ENCODE data around the gene GRIA3.
"Not testable (repeated sequence)": the region's sequence is repeated elsewhere in the genome, so short reads cannot be mapped to it uniquely, and the experiment has no call there.

GRIA3 gene

DNA sequence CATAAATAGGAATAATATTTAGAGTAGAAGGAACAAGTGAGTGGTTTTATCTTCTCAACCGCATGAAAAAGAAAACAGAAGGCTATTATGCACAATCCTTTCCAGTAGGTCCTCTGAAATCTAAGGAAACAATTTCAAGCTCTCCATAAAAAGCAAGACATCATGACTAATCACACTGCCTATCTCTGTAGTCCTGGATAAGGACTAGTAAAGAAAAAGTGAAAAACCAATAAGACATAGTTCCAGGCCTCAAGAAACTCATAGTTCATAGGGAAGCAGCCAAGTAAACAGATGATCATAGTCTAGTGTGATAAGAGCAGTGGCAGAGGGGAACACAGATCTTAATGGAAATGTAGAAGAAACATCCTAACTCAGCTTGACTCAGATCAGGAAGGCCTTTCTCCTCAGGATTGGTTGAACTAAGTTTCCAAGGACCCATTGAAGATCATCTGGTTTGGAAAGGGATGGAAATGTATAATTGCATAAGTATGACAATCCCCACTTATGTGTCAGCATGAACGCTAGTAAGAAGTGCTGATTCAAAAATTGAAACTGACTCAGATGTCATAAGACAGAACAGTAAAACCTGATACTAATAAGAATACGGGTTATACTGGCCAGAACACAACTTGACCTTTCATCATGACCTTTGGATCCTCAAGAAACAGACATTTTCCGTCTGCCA, 155.3 kb downstream of the GRIA3 start:
- DNase-seq (ENCODE audit: low read depth in 1 of 2, low spot score in 1 of 2): no peak

DNA sequence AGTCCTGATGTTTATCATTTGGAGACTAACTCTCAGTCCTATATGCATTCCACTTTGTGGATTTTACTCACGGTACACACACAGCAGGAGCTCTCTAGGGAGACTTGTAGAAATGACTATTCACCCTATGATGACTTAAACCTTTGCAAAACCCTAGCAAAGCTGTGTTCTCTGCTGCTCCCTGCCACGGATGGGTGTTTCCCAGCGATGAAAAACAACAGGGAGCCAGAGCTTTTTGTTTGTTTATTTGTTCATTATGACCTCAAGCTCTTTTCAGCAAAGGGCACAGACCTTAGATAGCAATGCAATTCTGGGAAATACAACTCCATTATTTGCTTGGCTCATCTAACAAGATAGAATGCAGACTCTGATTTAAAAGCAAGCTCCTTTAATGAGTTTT, 156.6 kb downstream of the GRIA3 start:
- DNase-seq (ENCODE audit: low read depth in 1 of 2, low spot score in 1 of 2): no peak

DNA sequence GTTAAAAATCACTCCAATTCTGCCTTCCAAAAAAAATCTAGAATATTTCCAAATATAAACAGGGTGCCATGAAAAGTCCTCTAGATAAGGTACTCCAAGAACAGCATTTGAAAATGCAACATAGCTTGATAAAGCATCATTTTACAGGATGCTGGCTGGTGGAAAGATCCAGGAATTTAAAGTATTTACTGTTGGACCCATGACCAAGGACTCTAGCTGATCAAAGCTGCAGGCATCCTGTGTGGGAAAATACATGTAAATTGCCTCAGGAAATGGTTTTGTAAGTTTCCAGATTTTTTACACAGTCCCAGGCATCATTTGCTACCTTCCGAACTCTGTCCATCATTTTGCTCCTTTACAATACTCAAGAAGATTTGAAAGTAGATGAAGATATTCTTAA, 164.4 kb downstream of the GRIA3 start:
- DNase-seq (ENCODE audit: low read depth in 1 of 2, low spot score in 1 of 2): no peak

DNA sequence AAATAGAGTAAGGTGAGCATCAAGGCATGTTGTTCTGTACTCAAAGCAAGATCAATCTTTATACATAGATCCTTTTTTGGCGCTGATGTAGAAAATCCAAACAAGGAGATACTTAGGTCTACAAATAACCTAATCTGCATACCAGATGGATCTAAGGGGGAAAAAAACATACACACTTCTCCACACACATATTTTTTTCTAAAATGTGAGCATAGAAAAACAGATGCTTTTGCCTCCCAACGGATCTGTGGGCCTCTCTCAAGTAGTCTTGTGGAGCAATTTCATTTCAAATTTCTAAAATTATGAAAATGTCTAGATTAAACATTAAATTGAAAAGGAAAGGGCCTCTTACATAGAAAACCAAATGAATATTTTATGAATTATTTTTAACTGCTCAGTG, 166.1 kb downstream of the GRIA3 start:
- no peak for DNase-seq (ENCODE audit: low read depth in 1 of 2, low spot score in 1 of 2)

DNA sequence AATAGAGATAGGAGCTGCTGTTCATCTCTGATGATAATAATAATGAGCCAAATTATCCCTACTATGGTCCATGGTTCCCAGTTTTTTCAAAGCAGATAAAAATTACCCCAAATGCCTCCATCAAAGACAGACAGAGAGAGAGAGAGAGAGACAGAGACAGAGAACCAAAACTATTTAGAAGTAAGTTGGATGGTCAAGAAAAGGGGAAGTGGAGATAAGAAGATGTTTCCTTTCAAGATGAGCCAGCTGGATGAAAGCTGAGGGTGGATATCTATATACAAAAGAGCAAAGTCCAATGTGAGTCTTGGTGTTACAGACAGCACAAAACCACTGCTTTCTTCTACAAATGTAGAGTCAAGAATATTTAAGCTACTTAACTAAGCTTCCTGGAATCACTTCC, 173.9 kb downstream of the GRIA3 start:
- no peak for DNase-seq (ENCODE audit: low read depth in 1 of 2, low spot score in 1 of 2)

DNA sequence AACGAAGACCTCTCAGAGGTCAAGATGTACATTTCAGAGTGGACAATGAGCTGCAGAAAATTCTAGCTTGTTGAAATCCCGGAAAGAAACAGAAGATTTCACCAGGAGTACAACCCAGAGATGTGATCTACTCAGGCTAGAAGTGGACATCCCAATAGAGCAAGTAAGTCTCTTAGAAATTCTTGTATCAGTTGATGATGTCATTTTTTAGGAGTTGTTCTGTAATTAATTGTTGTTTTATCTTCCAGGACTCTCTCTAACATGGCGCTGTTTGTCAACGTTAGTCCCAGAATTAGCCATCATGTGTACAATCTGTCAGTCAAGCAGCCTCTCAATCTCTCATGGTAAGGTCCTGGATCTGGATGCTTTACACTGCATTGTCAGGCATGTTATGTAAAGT, 174.4 kb downstream of the GRIA3 start:
- DNase-seq (ENCODE audit: low read depth in 1 of 2, low spot score in 1 of 2): no peak

DNA sequence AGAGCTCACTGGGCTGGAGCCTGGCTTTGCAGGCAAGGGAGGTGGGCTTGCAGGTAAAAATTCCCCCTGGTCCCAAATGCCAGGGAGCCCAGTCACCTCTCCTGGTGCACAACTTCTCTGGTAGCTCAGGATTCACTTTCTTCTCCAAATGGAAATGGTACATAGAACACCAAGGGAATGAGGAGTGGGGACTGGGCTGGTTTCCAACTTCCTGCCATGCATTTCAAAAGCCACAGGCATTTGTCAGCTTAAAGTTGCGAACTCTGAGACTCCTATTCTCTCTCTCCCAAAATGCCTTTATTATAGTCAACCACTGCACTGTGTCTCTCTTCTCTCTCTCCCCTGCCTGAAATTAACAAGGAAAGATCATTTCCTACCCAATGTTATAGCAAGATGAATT, 177.3 kb downstream of the GRIA3 start:
- DNase-seq (ENCODE audit: low read depth in 1 of 2, low spot score in 1 of 2): no peak

DNA sequence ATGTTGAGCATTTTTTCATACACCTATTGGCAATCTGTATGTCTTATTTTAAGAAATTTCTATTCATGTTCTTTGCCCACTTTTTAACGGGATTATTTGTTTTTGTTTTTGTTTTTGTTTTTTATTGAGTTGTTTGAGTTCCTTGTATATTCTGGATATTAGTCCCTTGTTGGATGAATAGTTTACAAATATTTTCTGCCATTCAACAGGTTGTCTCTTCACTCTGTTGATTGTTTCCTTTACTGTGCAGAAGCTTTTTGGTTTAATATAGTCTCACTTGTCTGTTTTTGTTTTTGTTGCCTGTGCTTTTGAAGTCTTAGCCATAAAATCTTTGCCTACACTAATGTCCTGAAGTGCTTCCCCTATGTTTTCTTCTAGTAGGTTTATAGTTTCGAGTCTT, 202.1 kb downstream of the GRIA3 start:
- not testable (repeated sequence) for DNase-seq (ENCODE audit: low read depth in 1 of 2, low spot score in 1 of 2)

DNA sequence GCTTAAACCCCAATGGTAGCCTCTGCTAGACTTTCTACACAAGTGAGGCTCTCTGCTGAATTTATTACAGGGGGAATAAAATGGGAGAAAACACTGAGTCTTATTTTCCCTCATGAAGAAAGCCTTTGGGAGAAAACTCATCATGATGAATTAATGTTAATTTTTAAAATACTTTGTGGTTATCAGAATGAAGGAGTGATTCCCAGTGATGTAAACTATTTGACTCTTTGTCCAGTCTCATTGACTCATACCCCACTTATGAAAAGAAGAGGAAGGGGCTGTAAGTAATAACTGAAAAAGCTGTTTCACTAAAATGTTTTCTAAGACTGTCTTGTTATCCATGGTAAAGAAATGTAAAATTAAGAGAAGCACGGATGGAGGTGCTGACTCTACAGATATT, 208.8 kb downstream of the GRIA3 start:
- DNase-seq (ENCODE audit: low read depth in 1 of 2, low spot score in 1 of 2): no peak

DNA sequence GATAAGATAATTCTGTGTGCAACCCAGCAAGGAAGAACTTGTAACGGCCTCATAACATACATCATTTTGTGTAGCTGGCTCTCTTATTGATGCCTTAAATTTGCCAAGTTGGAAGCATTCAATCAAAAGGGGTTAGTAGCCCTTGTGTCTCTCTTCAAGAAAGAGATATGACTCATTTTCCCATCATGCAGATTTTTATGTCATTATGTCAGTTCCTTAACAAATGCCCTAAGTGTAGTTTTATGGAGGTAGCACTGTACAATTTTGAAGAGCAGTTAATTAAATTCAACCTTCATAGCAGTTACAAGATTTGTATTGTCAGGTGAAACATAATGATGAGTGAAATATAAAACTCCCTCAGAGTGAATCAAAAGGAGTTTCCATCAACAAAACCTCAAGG, 215.6 kb downstream of the GRIA3 start:
- DNase-seq (ENCODE audit: low read depth in 1 of 2, low spot score in 1 of 2): no peak

DNA sequence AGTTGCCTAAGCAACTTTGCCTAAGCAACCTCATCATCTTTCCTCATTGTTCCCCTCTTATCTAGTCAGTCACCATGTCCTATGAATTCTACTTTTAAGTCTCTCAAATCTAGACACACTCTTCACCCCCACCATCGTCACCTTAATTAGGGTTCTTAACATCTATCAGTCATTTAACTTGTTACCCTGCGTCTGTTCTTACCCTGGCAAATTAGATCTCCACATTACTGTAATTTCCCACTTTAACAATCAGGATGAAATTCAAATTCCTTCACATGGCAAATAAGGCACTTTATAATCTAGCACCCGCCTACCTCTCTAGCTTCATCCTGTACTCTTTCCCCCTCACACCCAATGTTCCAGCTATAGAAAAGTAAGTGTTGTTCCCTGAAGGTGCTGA, 221.2 kb downstream of the GRIA3 start:
- DNase-seq (ENCODE audit: low read depth in 1 of 2, low spot score in 1 of 2): no peak

DNA sequence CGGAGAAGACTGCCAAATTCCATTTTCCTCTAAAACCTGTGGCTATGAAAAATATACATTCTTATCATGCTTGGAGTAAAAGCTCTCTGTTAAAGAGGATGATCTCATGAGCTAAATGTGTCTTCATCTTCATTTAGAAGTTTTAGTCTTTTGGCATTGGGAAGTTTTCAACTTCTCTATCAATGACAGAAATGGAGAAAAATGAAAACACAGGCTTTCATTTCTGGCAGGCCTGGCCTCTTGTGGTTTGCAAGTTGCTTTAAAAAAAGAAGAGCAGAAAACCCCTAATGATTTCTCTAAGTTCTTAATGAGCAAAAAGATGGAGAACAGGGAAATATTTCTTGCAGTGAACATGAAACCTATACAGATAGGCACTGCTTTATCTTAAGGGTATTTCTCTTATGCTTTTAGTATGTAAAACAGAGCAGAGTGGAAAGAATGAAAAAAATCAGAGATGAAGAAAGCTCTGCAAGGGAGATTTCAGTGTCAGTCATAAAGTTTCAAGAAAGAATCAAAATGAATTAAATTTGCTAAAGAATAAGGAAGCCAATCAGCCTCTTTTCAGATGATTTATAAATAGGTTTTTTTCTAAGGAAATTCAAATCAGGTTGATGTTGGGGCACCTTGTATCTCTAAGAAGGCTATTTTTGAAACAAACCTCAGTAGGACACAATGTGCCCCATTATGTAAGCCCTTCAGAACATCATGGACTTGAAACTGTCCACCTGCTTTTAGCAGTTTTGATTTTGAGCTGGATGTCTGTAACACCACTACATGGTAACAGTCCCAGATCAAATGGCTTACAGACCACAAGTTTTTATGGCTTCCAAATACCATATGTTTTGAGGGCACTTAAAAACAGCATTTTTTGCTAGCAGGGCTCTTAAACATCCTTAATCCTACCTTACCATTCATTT, 225.0 kb downstream of the GRIA3 start:
- no peak for DNase-seq (ENCODE audit: low read depth in 1 of 2, low spot score in 1 of 2)

DNA sequence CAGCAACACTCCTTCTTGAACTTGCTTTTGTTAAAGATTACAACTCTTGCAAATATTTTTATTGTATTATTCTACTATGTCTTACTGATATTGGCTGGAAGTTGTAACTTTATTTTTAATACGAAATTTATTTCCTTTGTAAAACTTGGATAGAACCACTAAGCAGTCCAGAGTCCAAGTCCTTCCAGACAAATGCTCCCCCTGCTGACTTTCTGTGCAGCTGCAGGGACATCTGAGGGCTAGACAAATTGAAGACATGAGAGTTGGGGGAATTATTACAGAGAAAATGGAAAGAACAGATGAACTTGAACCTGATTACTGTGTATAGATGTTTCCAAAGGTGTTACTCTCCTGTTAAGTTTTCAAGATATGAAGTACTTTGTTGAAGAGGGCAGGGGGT, 238.8 kb downstream of the GRIA3 start:
- no peak for DNase-seq (ENCODE audit: low read depth in 1 of 2, low spot score in 1 of 2)

DNA sequence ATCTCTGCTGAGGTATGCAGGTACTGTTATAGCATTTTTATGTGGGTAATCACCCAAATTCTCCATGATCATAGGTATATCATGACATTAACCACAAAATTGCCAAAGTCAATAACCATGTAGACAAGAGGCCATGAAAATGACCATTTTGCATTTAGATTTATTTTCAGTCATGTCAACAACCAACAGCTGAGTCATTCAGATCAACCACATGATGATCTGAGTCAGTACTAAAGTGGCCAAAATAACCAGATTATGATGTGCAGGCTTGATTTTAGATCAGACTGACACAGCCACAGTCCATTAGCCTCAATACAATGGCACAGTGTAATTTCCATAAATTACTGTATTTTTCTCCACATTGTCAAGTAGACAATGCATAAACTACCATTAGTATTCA, 240.5 kb downstream of the GRIA3 start:
- DNase-seq (ENCODE audit: low read depth in 1 of 2, low spot score in 1 of 2): no peak

DNA sequence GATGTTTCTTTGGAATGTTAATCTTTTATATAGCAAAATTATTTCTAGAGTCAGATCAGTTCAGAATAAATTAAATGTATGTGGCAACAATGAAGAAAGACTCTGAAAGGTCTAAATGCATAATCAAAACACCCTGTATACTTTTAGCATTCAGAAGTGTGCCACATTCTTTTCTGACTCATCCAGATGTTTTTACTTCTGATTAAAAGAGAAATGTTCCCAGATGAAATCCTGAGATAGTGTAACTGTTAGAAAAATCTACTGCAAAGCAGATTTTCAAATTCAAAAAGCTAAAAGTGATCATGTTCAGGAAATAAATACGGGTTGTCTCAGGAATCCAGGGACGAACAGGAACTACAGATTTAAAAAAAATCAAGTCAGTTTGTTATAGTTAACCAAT, 241.4 kb downstream of the GRIA3 start:
- no peak for DNase-seq (ENCODE audit: low read depth in 1 of 2, low spot score in 1 of 2)

DNA sequence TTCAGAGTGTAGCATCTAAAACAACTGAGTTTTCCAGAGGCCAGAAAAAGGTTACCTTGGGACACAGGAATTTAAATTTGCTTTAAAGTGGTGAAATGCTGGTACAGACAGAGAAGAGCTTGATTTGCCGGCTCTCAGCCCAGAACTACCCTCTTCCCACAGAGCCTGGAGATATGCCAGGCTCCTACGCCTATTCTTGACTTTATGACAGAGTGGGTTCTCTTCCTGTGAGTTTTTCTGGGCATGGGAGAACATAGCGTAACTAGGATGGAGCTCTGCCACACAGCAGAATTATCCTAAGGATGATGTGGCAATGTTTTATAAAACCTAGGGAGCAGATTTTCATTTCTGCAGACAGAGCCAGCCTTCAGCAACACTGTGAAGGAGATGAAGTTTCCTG, 241.8 kb downstream of the GRIA3 start:
- no peak for DNase-seq (ENCODE audit: low read depth in 1 of 2, low spot score in 1 of 2)

DNA sequence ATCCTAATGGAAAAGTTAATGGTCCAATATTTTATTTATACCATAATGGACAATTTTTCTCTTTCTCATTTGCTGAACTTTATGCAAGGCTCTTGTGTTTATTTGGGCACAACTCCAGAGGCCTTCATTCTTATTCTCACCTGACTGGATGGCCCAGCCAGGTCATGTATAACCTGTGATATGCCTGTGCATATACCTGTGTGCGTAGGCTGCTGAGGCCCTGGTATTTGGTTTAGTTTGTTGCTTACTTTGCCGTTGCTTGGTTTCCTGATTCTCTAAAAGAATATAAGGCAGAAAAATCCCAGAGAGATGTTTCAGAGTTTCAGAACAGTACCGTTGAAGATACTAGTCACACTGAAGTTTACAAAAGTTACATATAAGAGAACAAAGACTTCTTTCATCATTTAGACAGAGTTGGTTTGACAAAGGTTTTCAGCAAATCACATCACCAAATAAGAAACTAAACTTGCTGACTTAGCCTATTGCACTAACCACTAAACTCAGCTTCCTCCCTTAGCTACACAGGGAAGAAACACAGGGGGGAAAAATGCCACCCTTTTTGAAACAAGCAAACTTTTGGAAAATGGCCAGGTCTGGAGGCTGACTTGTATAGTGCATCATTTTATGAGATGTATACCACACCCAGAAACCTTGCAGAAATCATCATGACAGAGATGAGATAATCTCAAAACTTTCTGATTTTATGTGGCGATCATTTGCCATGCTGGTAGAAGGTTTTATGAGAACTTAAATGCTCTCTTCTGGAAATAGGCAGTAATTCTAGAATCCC, 248.5 kb downstream of the GRIA3 start:
- DNase-seq (ENCODE audit: low read depth in 1 of 2, low spot score in 1 of 2): no peak

DNA sequence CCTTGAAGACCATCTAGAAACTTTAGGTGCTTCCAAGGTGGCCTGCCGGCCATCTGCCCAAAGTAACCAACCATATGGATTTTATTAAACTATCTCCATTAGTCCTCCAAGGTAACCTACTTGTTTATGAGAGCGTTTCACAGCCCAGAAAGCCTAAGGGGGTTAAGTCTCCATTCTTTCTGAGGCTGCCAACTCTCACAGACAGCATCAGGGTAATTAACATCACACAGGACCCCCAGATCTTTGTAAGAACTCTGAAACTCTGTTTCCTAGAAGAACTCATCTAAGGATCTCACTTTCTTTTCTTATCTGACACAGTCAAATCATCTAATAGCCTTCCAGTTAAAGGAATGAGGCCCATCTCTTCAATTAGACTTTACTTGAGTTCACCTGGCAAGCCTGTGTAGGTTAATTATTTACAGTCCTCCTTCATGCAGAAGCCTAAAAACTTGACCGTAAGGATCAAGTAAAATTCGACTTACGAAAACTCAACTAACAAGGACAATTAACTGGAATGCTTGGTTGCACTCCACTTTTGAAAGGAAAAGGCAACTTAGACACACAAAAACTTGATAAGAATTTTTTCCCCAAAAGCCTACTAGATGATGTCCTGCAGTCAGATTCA, 252.5 kb downstream of the GRIA3 start:
- no peak for DNase-seq (ENCODE audit: low read depth in 1 of 2, low spot score in 1 of 2)

DNA sequence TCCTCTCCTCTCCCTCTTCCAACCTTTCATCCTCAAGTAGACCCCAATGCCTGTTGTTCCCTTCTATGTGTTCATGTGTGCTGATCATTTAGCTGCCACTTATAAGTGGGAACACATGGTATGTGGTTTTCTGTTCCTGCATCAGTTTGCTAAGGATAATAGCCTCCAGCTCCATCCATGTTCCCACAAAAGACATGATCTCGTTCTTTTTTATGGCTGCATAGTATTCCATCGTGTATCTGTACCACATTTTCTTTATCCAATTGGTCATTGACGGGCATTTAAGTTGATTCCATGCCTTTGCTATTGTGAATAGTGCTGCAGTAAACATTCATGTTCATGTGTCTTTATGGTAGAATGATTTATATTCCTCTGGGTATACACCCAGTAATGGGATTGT, 255.8 kb downstream of the GRIA3 start:
- DNase-seq (ENCODE audit: low read depth in 1 of 2, low spot score in 1 of 2): not testable (repeated sequence)

DNA sequence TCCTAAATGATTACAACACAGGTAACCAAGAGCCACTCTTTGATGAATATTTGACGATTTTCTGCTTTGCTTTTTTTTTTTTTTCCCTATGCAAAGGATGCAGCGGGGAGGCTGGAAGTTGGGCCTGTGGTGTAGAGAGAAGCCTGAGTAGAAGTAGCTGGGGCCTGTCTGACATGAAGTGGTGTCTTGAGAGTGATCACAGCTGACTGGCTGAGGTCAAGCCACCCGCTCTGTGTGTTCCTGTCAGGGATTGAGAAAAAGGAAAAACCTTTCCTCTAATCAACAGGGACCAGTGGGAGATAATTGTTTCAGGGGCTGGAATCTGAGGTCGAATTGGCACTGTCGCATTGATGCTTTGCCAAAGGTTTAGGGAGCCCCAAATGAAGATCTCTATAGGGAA, 258.7 kb downstream of the GRIA3 start:
- DNase-seq (ENCODE audit: low read depth in 1 of 2, low spot score in 1 of 2): no peak

DNA sequence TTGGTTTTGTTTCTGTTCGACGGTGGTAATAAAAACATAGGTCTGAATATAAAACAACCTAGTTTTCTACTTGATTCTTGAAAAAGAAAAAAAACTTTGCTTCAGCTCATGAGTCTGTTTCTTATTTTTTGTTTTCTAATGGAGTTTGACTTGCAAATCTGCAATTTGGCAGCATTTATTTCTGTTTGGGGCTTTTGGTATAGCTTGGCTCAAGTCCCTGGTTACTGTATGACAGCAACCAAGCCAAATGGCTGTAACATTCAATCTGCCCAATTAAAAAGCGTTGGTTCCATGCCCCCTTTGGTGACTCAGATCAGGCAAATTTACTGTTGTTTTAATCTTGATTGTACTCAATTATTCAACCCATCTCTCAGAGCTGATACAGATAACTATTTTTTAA, 263.4 kb downstream of the GRIA3 start:
- DNase-seq (ENCODE audit: low read depth in 1 of 2, low spot score in 1 of 2): no peak

All from activated CD4-positive, alpha-beta T cell treated with anti-CD3 and anti-CD28 coated beads, Interleukin-2, amount 50 U/mL, for 24 hours (primary cell).